Renal cortex interstitium (tissue), 11 donors: ENCODE measurements around the gene MACROD2. TPM values are rescaled to one million over a fixed set of nuclear protein-coding genes. Genes with fewer than 3 reads are reported as not detected.
A peak's percentile ranks its signal among the peaks of the same experiment; 100 is the strongest.

Source experiments
- DNase-seq, 11 donors: peaks; one replicate each; pipeline ENCODE4 v3.0.0-alpha.2; 2013; ENCODE audit warnings: low read depth in 9 of 11, low spot score in 4 of 11; ENCODE audit errors: extremely low read depth in 1 of 11
- polyA plus RNA-seq, 3 donors: library from polyadenylated mRNA; unstranded; fragments of 120-200 nt; gene quantifications; one replicate each; pipeline ENCODE4 v1.2.1, GENCODE V29; 2013; ENCODE audit not compliant: insufficient read length in 3 of 3

The MACROD2 gene
- polyA plus RNA-seq, 3 donors, result 12.2 to 14.6 (median 14.0) TPM

DNA sequence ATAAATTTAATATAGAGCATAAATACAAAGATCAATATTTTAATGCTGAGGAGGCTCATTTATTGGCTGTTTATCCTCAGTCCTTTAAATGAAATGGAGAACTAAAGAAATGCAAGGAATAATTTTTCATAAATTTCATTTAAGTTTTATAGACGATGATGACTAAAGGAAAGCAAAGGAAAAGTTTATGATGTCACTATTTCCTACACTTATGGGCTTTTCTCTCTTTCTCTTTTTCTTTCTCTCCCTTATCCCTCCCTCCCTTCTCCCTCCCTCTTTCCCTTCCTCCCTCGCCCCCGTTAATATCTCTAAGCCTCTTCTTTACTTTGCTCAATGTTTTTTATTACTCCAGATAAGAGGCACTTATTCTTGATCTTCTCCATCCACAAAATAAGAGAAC, 1231.8 kb downstream of the MACROD2 start:
- DNase-seq, result no peak

DNA sequence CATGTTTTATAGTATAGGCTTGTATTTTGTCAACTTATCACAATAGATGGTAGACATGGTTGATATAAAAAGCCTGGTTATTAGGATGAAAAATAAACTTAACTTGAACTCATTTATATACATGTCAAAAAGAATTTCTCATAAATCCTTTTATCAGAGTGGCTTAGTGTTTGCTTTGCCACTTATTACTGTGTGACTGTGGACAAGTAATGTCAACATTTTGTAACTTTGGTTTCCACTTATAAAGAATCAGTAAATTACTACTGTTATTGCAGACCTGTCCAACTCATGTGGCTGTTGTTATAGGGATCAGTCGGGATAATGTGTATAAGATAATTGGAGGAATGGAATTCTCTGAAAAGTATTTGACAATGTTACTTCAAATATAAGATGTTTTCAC, 1236.9 kb downstream of the MACROD2 start:
- DNase-seq, result no peak

- DNase-seq, result no peak
Observed at GRCh38 chr20:15235471-15236198, 1240.3 kb downstream of the MACROD2 start.

DNA sequence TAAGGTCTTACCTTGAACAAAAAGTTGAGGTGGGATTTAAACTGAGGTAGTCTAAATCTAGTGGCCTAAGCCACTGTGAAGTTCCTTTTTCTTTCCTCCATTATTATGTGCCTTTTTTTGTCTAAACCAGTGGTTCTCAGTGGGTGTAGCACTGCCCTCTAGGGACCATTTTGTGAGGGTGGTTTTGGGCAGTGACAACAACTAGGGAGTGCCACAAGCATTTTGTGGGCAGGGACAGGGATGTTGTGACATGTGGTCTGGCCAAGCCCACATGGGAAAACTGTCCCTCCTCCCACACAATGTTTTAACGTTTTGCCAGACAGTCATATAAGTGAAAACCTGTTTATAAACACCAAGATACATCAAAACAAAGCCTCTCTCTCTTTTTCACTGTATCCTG, 1241.5 kb downstream of the MACROD2 start:
- DNase-seq, result no peak

DNA sequence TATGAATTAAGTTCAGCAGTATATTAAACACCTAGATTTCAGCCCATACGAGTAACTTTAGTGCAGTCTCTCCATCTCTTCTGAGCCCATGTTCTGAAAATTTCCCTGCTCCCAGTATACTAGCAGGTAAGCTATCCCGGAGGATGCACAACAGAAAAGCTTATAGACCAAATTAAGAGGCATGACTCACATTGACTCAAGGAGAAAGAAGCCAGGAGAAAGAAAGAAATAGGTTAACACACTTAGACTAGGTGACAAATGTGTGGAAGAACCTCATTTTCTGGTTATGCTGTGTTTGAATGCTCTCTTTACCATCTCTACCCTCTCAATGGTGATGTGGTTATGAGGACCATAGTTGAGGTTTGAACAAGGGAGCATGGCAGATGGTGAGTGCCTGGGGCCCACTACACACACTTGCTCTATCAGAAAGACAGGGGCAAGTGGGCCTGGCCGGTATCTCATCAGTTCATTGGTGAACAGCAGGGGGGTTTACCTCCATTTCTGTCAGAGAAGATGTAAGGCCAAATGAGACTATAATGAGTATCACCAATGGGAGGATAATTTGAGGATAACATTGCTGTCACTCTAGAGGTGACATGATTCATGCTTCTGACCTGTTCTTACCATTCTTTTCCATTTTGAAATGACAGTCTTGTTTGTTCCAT, 1244.4 kb downstream of the MACROD2 start:
- DNase-seq, result no peak

- DNase-seq, result no peak
Observed at GRCh38 chr20:15240801-15241200, 1245.5 kb downstream of the MACROD2 start.

- no peak for DNase-seq
Observed at GRCh38 chr20:15241681-15242080, 1246.4 kb downstream of the MACROD2 start.

- DNase-seq, result no peak
Observed at GRCh38 chr20:15242773-15243172, 1247.5 kb downstream of the MACROD2 start.

- no peak for DNase-seq
Observed at GRCh38 chr20:15245896-15246295, 1250.6 kb downstream of the MACROD2 start.

DNA sequence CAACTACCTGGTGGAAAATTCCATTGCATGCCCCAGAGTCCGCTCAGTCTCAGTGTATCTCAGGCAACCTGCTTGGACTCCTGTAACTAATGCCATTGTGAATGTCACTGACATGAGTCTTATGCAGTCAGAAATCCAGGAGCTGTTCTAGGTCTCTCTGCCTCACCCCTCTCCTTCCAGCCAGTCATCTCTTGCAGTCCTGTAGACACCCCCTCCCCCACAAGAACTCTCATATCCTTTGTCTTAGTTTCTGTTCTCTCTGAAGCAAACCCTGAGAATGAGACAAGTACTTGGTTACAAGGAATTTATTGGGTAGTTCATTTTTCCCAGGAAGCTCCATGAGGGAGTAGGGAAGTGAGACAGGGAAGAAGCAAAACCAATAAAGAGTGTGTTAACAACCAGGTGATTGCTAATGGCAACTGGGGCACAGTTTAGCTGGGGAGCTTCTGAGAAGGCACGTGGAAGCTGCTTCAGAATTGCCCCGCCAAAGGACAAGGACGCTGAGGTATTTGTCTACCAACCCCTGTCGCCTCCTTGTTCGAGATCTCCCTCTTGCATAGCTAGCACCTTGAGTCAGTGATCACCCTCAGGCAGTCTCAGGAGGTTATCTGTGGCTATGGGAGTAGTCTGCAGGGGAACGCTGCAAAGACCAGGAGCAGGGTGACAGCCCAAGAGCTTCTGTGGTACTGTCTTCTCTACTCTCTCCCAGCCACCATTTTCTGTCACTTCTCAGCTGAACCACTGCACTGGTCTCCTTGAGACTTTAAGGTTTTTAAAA, 1253.5 kb downstream of the MACROD2 start:
- DNase-seq, result no peak

DNA sequence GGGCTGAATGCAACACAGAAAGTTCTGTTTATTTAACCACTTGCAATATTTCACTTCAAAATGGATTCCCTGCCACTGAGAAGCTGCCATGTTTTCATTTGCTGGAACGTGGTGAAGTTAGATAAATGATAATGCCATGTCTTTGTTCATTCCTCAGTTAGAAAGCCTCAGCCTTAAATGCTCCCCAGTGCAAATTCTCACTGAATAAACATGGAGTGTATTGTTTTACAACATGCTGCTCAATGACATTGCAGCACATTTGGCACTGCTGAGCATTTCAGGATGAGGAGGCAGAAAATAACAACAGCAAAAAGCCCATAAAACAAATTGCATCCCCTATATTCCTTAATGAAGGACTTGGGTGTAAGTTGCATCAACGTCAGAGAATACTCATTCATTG, 1255.9 kb downstream of the MACROD2 start:
- no peak for DNase-seq

DNA sequence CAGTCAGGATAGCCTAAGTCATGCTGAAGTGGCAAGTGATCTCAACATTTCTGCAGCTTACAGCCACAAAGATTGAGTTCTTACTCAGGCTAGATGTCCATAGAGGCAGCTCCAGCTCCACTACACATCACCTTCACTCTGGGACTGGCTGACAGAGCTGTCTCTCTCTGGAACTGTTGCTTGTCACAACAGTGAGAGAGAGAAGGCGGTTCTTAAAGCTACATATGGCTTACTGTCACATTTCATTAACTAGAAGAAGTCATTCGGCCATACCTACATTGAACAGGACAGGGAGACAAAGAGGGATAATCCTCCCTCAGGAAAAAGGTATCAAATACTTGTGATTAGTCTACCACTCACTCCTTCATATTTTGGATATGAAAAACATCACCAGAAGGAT, 1257.0 kb downstream of the MACROD2 start:
- DNase-seq, result no peak

DNA sequence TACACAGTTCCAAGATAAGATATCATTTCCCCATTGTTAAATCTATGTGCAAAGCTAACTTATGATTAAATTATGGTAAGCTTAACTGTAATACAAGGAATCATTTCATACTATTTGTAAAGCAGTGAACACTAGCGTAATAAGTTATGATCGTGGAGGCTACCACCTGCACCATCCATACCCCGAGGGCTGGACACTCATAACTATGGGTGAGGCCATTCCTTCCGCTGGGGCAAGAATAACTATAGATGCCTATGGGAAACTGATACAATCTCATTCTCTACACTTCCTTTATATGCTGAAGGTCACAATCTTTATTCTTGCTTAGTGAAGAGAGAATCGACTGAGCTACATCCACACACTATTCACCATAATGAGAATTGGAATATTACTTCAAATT, 1258.1 kb downstream of the MACROD2 start:
- no peak for DNase-seq

DNA sequence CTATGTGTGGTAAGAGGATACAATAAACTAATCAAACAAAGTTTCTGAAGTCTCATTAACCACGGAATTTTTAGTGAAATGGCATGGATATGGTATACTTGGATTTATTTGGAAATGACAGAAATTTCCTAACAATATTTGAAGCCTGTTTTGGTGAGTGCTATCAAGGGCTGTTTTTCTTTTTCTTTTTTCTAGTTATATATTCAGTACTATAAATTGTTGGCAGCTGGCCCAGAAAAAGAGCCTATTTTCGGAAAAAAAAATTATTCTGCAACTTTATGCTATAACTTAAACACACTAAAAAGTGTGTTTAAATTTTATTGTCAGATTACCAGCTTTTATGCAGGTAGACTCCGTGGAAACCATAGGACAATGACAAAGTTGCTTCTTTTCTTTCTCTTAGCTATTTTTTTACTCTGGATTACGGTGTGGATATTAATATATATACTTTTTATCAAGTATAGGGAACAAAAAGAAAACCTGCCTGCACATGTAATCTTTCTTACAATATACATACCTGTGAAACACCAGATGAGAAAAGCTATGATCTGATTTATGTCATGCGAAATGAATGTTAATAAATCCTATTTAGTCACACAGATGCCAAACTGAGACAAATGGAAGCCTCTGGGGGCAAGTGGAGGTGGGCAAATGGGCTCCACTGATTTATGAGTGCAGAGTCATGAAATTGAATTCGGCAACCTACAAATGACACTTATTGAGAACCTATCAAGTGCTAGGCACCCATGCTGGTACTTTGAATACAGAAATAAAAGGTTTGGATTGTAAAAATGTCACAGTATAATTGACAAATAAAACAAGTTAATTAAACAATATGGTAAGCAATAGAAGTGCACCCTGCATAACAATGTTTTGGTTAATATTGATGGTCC, 1261.6 kb downstream of the MACROD2 start:
- DNase-seq, result peak in 2 of 11 donors; percentile 20 to 33

DNA sequence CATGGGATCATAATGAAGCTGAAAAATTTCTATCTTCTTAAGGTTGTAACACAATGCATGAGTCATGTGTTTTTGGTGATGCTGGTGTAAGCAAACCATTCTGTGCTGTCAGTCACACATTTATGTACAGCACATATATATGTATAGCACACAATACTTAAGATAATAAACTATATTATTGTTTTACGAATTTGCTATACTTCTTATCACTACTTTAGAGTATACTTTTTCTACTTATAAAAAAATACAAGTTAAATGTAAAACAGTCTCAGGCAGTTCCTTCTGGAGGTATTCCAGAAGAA, 1262.2 kb downstream of the MACROD2 start:
- DNase-seq, result no peak

GRCh38 chr20:15265581-15266309, 1270.4 kb downstream of the MACROD2 start:
- DNase-seq, result no peak

GRCh38 chr20:15267935-15268334, 1272.6 kb downstream of the MACROD2 start:
- no peak for DNase-seq

GRCh38 chr20:15278041-15278440, 1282.7 kb downstream of the MACROD2 start:
- DNase-seq, result no peak

- no peak for DNase-seq
Observed at GRCh38 chr20:15287329-15287728, 1292.0 kb downstream of the MACROD2 start.
